IMR-90 (cell line): ENCODE results near the gene GPR176.

ENCODE experiments used
- MXI1 ChIP-seq: IDR thresholded peaks from 2 replicates; pipeline ENCODE4 v1.6.1; 2012; ENCODE audit warnings: low read depth, mild to moderate bottlenecking, low read length, moderate library complexity, borderline replicate concordance
- POLR2A ChIP-seq: IDR thresholded peaks from 2 replicates; pipeline ENCODE4 v1.6.1; 2012; ENCODE audit warnings: mild to moderate bottlenecking, low read depth, low read length
- SMC3 ChIP-seq: fragments of 150-350 bp; IDR thresholded peaks from 2 replicates; pipeline ENCODE4 v1.6.1; 2016; ENCODE audit warnings: low read depth, mild to moderate bottlenecking, antibody characterized with exemption, low read length, moderate library complexity
- TF ChIP-seq, protein P1 (sequence below): conservative IDR thresholded peaks from 2 replicates; pipeline ENCODE4 v1.5.1; 2012; ENCODE audit warnings: mild to moderate bottlenecking, low read depth, low read length, improper control_type of control experiment

DNA sequence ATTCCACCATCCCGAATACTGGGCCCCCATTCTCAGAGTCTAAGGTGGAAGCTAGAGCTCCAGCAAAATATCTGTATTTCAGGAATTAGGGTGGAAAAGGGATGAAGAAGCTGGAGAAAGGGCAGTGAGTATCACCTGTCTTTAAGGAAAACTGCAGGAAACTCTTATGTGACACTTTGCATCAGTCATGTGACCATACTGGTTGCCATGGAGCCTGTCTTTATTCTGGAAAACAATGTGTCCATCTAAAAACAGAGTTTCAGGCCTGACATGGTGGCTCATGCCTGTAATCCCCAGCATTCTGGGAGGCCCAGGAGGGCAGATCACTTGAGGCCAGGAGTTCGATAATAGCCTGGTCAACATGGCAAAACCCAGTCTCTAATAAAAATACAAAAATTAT lies 84.5 kb downstream of the GPR176 start:
- TF ChIP-seq MXI1 (no peak), POLR2A (no peak), SMC3 (no peak)
- TF ChIP-seq, protein P1, sequence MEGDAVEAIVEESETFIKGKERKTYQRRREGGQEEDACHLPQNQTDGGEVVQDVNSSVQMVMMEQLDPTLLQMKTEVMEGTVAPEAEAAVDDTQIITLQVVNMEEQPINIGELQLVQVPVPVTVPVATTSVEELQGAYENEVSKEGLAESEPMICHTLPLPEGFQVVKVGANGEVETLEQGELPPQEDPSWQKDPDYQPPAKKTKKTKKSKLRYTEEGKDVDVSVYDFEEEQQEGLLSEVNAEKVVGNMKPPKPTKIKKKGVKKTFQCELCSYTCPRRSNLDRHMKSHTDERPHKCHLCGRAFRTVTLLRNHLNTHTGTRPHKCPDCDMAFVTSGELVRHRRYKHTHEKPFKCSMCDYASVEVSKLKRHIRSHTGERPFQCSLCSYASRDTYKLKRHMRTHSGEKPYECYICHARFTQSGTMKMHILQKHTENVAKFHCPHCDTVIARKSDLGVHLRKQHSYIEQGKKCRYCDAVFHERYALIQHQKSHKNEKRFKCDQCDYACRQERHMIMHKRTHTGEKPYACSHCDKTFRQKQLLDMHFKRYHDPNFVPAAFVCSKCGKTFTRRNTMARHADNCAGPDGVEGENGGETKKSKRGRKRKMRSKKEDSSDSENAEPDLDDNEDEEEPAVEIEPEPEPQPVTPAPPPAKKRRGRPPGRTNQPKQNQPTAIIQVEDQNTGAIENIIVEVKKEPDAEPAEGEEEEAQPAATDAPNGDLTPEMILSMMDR, result no peak
